GM23338 (cell line): ENCODE measurements around the gene NECTIN1. TPM values are rescaled to one million over a fixed set of nuclear protein-coding genes. Genes with fewer than 3 reads are reported as not detected.

Experiments
- ATAC-seq: fragments of 200-7000 bp; cut with Tn5 transposase; 3 replicates; pipeline ENCODE4 v1.9.1; 2020
- DNase-seq: peaks from one replicate; pipeline ENCODE4 v3.0.0-alpha.2; 2015; ENCODE audit warnings: low spot score
- H2AFZ ChIP-seq: fragments of 200-600 bp; sonication (generic); 2 replicates; pipeline ENCODE4 v1.8.0; 2016; ENCODE audit warnings: antibody characterized with exemption, mild to moderate bottlenecking, moderate library complexity
- H3F3A ChIP-seq: fragments of 200-600 bp; sonication (generic); replicated peaks from 2 replicates; pipeline ENCODE4 v1.8.0; 2017; ENCODE audit warnings: antibody characterized with exemption, mixed run types, low read depth
- H3K27ac ChIP-seq: fragments of 200-600 bp; sonication (generic); 2 replicates; pipeline ENCODE4 v1.6.1; 2016; ENCODE audit warnings: low read depth
- H3K27me3 ChIP-seq: fragments of 200-600 bp; sonication (generic); 2 replicates; pipeline ENCODE4 v1.8.0; 2016; ENCODE audit warnings: mild to moderate bottlenecking, mixed run types, moderate library complexity; ENCODE audit not compliant: insufficient read depth
- H3K36me3 ChIP-seq: fragments of 200-600 bp; sonication (generic); 2 replicates; pipeline ENCODE4 v1.8.0; 2016; ENCODE audit warnings: mild to moderate bottlenecking; ENCODE audit not compliant: insufficient read depth
- H3K4me1 ChIP-seq: fragments of 200-600 bp; sonication (generic); 2 replicates; pipeline ENCODE4 v1.8.0; 2016; ENCODE audit warnings: mild to moderate bottlenecking, moderate library complexity; ENCODE audit not compliant: insufficient read depth
- H3K4me2 ChIP-seq: fragments of 200-600 bp; sonication (generic); 2 replicates; pipeline ENCODE4 v1.7.1; 2017; ENCODE audit warnings: mixed run types
- H3K4me3 ChIP-seq: fragments of 200-600 bp; sonication (generic); 2 replicates; pipeline ENCODE4 v1.6.1; 2016; ENCODE audit warnings: mixed run types
- H3K79me2 ChIP-seq: fragments of 200-600 bp; sonication (generic); replicated peaks from 2 replicates; pipeline ENCODE4 v1.8.0; 2017; ENCODE audit warnings: mild to moderate bottlenecking; ENCODE audit not compliant: insufficient read depth
- H3K9me2 ChIP-seq: fragments of 200-600 bp; sonication (generic); 2 replicates; pipeline ENCODE4 v1.8.0; 2017; ENCODE audit not compliant: insufficient read depth
- H4K20me1 ChIP-seq: fragments of 200-600 bp; sonication (generic); replicated peaks from 2 replicates; pipeline ENCODE4 v1.8.0; 2017; ENCODE audit warnings: mild to moderate bottlenecking; ENCODE audit not compliant: insufficient read depth
- H3K27ac Mint-ChIP-seq: 2 replicates; pipeline ENCODE4 v1.8.0; 2020; ENCODE audit warnings: inconsistent platforms, mild to moderate bottlenecking, moderate library complexity, mixed read lengths
- H3K27me3 Mint-ChIP-seq: 3 replicates; pipeline ENCODE4 v1.8.0; 2022; ENCODE audit warnings: low read depth, mild to moderate bottlenecking, moderate library complexity, mixed read lengths, inconsistent platforms; ENCODE audit not compliant: insufficient read depth, poor library complexity
- H3K36me3 Mint-ChIP-seq: 3 replicates; pipeline ENCODE4 v1.8.0; 2021; ENCODE audit warnings: low read depth, mild to moderate bottlenecking, inconsistent platforms, moderate library complexity, mixed read lengths
- H3K4me1 Mint-ChIP-seq: 3 replicates; pipeline ENCODE4 v1.8.0; 2020; ENCODE audit warnings: mild to moderate bottlenecking, inconsistent platforms, mixed read lengths
- H3K4me3 Mint-ChIP-seq: 3 replicates; pipeline ENCODE4 v1.8.0; 2021; ENCODE audit warnings: moderate library complexity, mild to moderate bottlenecking, inconsistent platforms, mixed read lengths
- H3K9me3 Mint-ChIP-seq: 3 replicates; pipeline ENCODE4 v1.8.0; 2020; ENCODE audit warnings: moderate library complexity, mild to moderate bottlenecking, inconsistent platforms, mixed read lengths
- CREB1 ChIP-seq: fragments of 250-450 bp; sonication (Bioruptor Pico); IDR thresholded peaks from 2 replicates; pipeline ENCODE4 v1.5.0; 2020; ENCODE audit warnings: low read depth, mild to moderate bottlenecking, moderate library complexity
- EZH2 ChIP-seq: fragments of 200-600 bp; sonication (generic); IDR thresholded peaks from one replicate; pipeline ENCODE4 v1.8.0; 2017; ENCODE audit warnings: antibody characterized with exemption, mild to moderate bottlenecking, low read depth; ENCODE audit not compliant: unreplicated experiment
- EZH2phosphoT487 ChIP-seq: fragments of 200-600 bp; sonication (generic); IDR thresholded peaks from one replicate; pipeline ENCODE4 v1.8.1; 2018; ENCODE audit warnings: antibody characterized with exemption; ENCODE audit not compliant: unreplicated experiment
- JUNB ChIP-seq: IDR thresholded peaks from one replicate; pipeline ENCODE4 v1.6.1; 2016; ENCODE audit warnings: antibody characterized with exemption; ENCODE audit not compliant: unreplicated experiment
- NANOG ChIP-seq: IDR thresholded peaks from 2 replicates; pipeline ENCODE4 v1.6.1; 2016; ENCODE audit warnings: antibody characterized with exemption, borderline replicate concordance
- POLR2AphosphoS5 ChIP-seq: IDR thresholded peaks from 2 replicates; pipeline ENCODE4 v1.6.1; 2016; ENCODE audit warnings: antibody characterized with exemption, low read depth
- STAT1 ChIP-seq: IDR thresholded peaks from one replicate; pipeline ENCODE4 v1.6.1; 2016; ENCODE audit warnings: antibody characterized with exemption; ENCODE audit not compliant: unreplicated experiment
- ZNF114 ChIP-seq: fragments of 250-450 bp; sonication (Bioruptor Pico); IDR thresholded peaks from 2 replicates; pipeline ENCODE4 v1.5.0; 2020; ENCODE audit warnings: mild to moderate bottlenecking, moderate library complexity
- ZNF331 ChIP-seq: fragments of 250-450 bp; sonication (Bioruptor Pico); IDR thresholded peaks from 2 replicates; pipeline ENCODE4 v1.5.0; 2020; ENCODE audit warnings: low read depth, mild to moderate bottlenecking, moderate library complexity
- polyA plus RNA-seq: library from polyadenylated mRNA; unstranded; fragments of >200 nt; fragmentation: Nextera tagmentation; extraction: Ambion mirVana; gene quantifications from 2 replicates; pipeline ENCODE4 v1.2.1, GENCODE V29; 2016
- total RNA-seq: library from RNA; depleted of rRNA; stranded (reverse); fragments of >200 nt; shearing (Covaris generic); gene quantifications from 2 replicates; pipeline ENCODE4 v1.2.3, GENCODE V29; 2014
- TF ChIP-seq, protein P1 (sequence below): IDR thresholded peaks from 2 replicates; pipeline ENCODE4 v1.6.1; 2016; ENCODE audit warnings: antibody characterized with exemption
- TF ChIP-seq, protein P2 (sequence below): fragments of 250-450 bp; sonication (Bioruptor Pico); IDR thresholded peaks from 2 replicates; pipeline ENCODE4 v1.5.0; 2020; ENCODE audit warnings: mild to moderate bottlenecking, moderate library complexity
- TF ChIP-seq, protein P3 (sequence below), 2 experiments: fragments of 200-600 bp in 1 of 2; sonication (generic) in 1 of 2; conservative IDR thresholded peaks; 2 replicates each; pipeline versions ENCODE4 v1.5.1 to v1.6.1; 2016 to 2017; ENCODE audit warnings: antibody characterized with exemption in 2 of 2, low read depth in 2 of 2, mild to moderate bottlenecking in 2 of 2, moderate library complexity in 1 of 2
- TF ChIP-seq, protein P4 (sequence below): IDR thresholded peaks from one replicate; pipeline ENCODE4 v1.6.1; 2018; ENCODE audit warnings: antibody characterized with exemption; ENCODE audit not compliant: unreplicated experiment

NECTIN1 gene
- total and polyA plus RNA-seq, 2 experiments from 2014 or later: 18.7 to 56.3 TPM

DNA sequence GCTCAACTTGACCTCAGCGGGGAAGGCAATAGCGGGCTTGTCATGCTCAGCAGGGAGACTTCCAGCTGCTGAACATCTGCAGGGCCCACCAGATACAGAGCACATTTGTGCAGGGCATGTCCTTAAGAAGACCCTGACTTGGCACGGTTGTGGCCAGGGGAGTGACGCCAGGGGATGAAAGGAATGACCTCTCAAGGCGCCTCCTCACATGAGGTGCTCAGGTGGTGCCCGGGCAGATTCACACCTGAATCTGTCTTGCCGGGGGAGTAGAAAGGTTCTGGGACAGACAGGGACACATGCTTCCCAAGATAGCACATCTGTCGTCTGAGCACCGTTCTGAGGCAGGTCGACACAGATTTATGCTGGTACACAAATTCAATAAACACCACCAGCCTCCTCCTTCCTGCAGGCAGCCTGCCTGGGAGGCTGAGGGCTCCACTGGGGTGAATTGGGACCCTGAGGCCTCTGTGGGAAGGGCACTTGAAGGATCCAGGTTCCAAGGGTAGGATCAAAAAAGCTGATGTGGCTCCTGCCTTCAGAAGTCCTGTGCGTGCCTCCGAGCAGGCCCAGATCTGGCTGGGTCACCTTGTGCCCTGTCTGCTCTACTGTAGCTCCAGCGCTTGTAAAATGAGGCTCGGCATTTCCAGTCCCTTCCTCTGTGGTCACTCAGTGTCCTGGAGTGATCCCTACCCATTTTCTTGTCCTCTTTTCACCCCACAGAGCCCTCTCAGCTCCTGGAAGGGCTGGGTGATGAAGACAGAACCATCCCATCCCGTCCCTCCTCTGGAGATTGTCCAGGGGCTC, 49.6 kb upstream of the NECTIN1 start:
- H3K9me3 Mint-ChIP-seq: no peaks in the 10 kb centered on the region
- no peaks in the 10 kb centered on the region for H3K9me2 ChIP-seq
- H3K27me3 Mint-ChIP-seq: peaks cover 10% of the 10 kb centered on the region
- H3K4me2 ChIP-seq: no peak overlapping the region
- H3K27me3 ChIP-seq: no peaks in the 10 kb centered on the region
- no peaks in the 10 kb centered on the region for H3K36me3 ChIP-seq
- no peak overlapping the region for H2AFZ ChIP-seq
- no peaks in the 10 kb centered on the region for H3K36me3 Mint-ChIP-seq
- H3K4me1 ChIP-seq: no peaks in the 10 kb centered on the region
- no peaks in the 10 kb centered on the region for H4K20me1 ChIP-seq
- ATAC-seq: no peak
- H3K27ac ChIP-seq: no peak overlapping the region
- H3K79me2 ChIP-seq: no peaks in the 10 kb centered on the region
- DNase-seq: no peak
- H3K27ac Mint-ChIP-seq: no peak overlapping the region
- H3K4me3 ChIP-seq: no peak overlapping the region
- TF ChIP-seq JUNB (no peak), ZNF331 (CRISPR knock-in tag) (no peak), ZNF114 (CRISPR knock-in tag) (no peak), CREB1 (no peak), EZH2phosphoT487 (no peak), NANOG (no peak), POLR2AphosphoS5 (no peak), STAT1 (no peak), EZH2 (no peak)
- TF ChIP-seq, protein P1, sequence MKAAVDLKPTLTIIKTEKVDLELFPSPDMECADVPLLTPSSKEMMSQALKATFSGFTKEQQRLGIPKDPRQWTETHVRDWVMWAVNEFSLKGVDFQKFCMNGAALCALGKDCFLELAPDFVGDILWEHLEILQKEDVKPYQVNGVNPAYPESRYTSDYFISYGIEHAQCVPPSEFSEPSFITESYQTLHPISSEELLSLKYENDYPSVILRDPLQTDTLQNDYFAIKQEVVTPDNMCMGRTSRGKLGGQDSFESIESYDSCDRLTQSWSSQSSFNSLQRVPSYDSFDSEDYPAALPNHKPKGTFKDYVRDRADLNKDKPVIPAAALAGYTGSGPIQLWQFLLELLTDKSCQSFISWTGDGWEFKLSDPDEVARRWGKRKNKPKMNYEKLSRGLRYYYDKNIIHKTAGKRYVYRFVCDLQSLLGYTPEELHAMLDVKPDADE: no peak
- TF ChIP-seq, protein P2, sequence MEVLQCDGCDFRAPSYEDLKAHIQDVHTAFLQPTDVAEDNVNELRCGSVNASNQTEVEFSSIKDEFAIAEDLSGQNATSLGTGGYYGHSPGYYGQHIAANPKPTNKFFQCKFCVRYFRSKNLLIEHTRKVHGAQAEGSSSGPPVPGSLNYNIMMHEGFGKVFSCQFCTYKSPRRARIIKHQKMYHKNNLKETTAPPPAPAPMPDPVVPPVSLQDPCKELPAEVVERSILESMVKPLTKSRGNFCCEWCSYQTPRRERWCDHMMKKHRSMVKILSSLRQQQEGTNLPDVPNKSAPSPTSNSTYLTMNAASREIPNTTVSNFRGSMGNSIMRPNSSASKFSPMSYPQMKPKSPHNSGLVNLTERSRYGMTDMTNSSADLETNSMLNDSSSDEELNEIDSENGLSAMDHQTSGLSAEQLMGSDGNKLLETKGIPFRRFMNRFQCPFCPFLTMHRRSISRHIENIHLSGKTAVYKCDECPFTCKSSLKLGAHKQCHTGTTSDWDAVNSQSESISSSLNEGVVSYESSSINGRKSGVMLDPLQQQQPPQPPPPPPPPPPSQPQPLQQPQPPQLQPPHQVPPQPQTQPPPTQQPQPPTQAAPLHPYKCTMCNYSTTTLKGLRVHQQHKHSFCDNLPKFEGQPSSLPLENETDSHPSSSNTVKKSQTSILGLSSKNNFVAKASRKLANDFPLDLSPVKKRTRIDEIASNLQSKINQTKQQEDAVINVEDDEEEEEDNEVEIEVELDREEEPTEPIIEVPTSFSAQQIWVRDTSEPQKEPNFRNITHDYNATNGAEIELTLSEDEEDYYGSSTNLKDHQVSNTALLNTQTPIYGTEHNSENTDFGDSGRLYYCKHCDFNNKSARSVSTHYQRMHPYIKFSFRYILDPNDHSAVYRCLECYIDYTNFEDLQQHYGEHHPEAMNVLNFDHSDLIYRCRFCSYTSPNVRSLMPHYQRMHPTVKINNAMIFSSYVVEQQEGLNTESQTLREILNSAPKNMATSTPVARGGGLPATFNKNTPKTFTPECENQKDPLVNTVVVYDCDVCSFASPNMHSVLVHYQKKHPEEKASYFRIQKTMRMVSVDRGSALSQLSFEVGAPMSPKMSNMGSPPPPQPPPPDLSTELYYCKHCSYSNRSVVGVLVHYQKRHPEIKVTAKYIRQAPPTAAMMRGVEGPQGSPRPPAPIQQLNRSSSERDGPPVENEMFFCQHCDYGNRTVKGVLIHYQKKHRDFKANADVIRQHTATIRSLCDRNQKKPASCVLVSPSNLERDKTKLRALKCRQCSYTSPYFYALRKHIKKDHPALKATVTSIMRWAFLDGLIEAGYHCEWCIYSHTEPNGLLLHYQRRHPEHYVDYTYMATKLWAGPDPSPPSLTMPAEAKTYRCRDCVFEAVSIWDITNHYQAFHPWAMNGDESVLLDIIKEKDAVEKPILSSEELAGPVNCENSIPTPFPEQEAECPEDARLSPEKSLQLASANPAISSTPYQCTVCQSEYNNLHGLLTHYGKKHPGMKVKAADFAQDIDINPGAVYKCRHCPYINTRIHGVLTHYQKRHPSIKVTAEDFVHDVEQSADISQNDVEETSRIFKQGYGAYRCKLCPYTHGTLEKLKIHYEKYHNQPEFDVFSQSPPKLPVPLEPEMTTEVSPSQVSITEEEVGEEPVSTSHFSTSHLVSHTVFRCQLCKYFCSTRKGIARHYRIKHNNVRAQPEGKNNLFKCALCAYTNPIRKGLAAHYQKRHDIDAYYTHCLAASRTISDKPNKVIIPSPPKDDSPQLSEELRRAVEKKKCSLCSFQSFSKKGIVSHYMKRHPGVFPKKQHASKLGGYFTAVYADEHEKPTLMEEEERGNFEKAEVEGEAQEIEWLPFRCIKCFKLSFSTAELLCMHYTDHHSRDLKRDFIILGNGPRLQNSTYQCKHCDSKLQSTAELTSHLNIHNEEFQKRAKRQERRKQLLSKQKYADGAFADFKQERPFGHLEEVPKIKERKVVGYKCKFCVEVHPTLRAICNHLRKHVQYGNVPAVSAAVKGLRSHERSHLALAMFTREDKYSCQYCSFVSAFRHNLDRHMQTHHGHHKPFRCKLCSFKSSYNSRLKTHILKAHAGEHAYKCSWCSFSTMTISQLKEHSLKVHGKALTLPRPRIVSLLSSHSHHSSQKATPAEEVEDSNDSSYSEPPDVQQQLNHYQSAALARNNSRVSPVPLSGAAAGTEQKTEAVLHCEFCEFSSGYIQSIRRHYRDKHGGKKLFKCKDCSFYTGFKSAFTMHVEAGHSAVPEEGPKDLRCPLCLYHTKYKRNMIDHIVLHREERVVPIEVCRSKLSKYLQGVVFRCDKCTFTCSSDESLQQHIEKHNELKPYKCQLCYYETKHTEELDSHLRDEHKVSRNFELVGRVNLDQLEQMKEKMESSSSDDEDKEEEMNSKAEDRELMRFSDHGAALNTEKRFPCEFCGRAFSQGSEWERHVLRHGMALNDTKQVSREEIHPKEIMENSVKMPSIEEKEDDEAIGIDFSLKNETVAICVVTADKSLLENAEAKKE (CRISPR knock-in tag): no peak
- TF ChIP-seq, protein P3, sequence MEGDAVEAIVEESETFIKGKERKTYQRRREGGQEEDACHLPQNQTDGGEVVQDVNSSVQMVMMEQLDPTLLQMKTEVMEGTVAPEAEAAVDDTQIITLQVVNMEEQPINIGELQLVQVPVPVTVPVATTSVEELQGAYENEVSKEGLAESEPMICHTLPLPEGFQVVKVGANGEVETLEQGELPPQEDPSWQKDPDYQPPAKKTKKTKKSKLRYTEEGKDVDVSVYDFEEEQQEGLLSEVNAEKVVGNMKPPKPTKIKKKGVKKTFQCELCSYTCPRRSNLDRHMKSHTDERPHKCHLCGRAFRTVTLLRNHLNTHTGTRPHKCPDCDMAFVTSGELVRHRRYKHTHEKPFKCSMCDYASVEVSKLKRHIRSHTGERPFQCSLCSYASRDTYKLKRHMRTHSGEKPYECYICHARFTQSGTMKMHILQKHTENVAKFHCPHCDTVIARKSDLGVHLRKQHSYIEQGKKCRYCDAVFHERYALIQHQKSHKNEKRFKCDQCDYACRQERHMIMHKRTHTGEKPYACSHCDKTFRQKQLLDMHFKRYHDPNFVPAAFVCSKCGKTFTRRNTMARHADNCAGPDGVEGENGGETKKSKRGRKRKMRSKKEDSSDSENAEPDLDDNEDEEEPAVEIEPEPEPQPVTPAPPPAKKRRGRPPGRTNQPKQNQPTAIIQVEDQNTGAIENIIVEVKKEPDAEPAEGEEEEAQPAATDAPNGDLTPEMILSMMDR (conservative IDR thresholded peaks at IDR 0.05; ENCODE audit: low read depth in 2 of 2): no peak
- TF ChIP-seq, protein P4, sequence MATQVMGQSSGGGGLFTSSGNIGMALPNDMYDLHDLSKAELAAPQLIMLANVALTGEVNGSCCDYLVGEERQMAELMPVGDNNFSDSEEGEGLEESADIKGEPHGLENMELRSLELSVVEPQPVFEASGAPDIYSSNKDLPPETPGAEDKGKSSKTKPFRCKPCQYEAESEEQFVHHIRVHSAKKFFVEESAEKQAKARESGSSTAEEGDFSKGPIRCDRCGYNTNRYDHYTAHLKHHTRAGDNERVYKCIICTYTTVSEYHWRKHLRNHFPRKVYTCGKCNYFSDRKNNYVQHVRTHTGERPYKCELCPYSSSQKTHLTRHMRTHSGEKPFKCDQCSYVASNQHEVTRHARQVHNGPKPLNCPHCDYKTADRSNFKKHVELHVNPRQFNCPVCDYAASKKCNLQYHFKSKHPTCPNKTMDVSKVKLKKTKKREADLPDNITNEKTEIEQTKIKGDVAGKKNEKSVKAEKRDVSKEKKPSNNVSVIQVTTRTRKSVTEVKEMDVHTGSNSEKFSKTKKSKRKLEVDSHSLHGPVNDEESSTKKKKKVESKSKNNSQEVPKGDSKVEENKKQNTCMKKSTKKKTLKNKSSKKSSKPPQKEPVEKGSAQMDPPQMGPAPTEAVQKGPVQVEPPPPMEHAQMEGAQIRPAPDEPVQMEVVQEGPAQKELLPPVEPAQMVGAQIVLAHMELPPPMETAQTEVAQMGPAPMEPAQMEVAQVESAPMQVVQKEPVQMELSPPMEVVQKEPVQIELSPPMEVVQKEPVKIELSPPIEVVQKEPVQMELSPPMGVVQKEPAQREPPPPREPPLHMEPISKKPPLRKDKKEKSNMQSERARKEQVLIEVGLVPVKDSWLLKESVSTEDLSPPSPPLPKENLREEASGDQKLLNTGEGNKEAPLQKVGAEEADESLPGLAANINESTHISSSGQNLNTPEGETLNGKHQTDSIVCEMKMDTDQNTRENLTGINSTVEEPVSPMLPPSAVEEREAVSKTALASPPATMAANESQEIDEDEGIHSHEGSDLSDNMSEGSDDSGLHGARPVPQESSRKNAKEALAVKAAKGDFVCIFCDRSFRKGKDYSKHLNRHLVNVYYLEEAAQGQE: no peak
- no peaks in the 10 kb centered on the region for H3F3A ChIP-seq
- H3K4me3 Mint-ChIP-seq: no peak overlapping the region
- peaks cover 11% of the 10 kb centered on the region for H3K4me1 Mint-ChIP-seq
